Prostate gland (tissue), 2 donors: Measurements from ENCODE around the gene ANKRD42.

Experiments
- POLR2AphosphoS5 ChIP-seq: sonication (generic); formaldehyde crosslinking; IDR thresholded peaks from one replicate; pipeline ENCODE4 v1.6.1; 2017; ENCODE audit warnings: antibody characterized with exemption
- TF ChIP-seq, protein P1 (sequence below), 4 experiments: fragments of 200-600 bp in 2 of 4; fragments of 450-650 bp in 2 of 4; sonication (generic) in 2 of 4; IDR thresholded peaks; 1 replicate in 3 of 4; 2 replicates in 1 of 4; pipeline ENCODE4 v1.5.1; 2016 to 2019; ENCODE audit warnings: antibody characterized with exemption in 4 of 4, mild to moderate bottlenecking in 2 of 4, moderate library complexity in 2 of 4

DNA sequence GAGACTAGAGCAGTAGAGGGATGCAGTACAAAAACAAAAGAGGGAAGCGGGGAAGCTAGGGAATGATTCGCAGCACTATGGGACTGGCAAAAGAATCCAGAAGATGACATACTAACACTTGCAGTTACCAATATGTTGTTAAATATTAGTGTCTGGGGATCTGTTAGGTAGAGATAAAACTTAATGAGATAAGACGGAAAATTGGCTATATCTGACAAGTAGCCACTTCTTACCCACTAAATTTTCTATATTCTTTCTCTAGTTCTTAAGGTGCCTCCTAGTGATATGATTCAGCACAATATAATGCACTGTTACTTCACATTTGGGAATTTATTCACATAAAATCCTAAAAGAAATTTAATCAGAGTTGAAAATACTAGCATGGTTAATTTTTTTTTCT is 61.9 kb downstream of the ANKRD42 start:
- TF ChIP-seq, protein P1, sequence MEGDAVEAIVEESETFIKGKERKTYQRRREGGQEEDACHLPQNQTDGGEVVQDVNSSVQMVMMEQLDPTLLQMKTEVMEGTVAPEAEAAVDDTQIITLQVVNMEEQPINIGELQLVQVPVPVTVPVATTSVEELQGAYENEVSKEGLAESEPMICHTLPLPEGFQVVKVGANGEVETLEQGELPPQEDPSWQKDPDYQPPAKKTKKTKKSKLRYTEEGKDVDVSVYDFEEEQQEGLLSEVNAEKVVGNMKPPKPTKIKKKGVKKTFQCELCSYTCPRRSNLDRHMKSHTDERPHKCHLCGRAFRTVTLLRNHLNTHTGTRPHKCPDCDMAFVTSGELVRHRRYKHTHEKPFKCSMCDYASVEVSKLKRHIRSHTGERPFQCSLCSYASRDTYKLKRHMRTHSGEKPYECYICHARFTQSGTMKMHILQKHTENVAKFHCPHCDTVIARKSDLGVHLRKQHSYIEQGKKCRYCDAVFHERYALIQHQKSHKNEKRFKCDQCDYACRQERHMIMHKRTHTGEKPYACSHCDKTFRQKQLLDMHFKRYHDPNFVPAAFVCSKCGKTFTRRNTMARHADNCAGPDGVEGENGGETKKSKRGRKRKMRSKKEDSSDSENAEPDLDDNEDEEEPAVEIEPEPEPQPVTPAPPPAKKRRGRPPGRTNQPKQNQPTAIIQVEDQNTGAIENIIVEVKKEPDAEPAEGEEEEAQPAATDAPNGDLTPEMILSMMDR (IDR thresholded peaks at IDR 0.05): no peak
- no peak for TF ChIP-seq POLR2AphosphoS5
